Stomach smooth muscle (tissue), 2 donors: ENCODE results near the gene CABLES1.

Experiments used
- H3K27ac ChIP-seq: one replicate; pipeline ENCODE4 v1.7.0; 2013; ENCODE audit warnings: mild to moderate bottlenecking, low read length, inconsistent platforms
- H3K27me3 ChIP-seq, 2 donors: one replicate each; pipeline ENCODE4 v1.7.0; 2013; ENCODE audit warnings: low read length in 2 of 2; ENCODE audit not compliant: insufficient read depth in 2 of 2, control insufficient read depth in 1 of 2
- H3K36me3 ChIP-seq, 2 donors: one replicate each; pipeline ENCODE4 v1.7.0; 2013; ENCODE audit warnings: low read length in 2 of 2; ENCODE audit not compliant: control insufficient read depth in 2 of 2, insufficient read depth in 2 of 2
- H3K4me1 ChIP-seq: one replicate; pipeline ENCODE4 v1.7.0; 2013; ENCODE audit warnings: low read length; ENCODE audit not compliant: control insufficient read depth, insufficient read depth
- H3K4me3 ChIP-seq, 2 donors: one replicate each; pipeline ENCODE4 v1.7.0; 2013; ENCODE audit warnings: low read length in 2 of 2
- H3K9ac ChIP-seq, 2 donors: one replicate each; pipeline ENCODE4 v1.7.0; 2013; ENCODE audit warnings: low read length in 2 of 2, mild to moderate bottlenecking in 1 of 2
- H3K9me3 ChIP-seq, 2 donors: one replicate each; pipeline ENCODE4 v1.7.0; 2013; ENCODE audit warnings: low read length in 2 of 2; ENCODE audit not compliant: control insufficient read depth in 2 of 2
- donor health status: healthy.
- donor health status: Pancreatic carcinoma.

CABLES1 gene

DNA sequence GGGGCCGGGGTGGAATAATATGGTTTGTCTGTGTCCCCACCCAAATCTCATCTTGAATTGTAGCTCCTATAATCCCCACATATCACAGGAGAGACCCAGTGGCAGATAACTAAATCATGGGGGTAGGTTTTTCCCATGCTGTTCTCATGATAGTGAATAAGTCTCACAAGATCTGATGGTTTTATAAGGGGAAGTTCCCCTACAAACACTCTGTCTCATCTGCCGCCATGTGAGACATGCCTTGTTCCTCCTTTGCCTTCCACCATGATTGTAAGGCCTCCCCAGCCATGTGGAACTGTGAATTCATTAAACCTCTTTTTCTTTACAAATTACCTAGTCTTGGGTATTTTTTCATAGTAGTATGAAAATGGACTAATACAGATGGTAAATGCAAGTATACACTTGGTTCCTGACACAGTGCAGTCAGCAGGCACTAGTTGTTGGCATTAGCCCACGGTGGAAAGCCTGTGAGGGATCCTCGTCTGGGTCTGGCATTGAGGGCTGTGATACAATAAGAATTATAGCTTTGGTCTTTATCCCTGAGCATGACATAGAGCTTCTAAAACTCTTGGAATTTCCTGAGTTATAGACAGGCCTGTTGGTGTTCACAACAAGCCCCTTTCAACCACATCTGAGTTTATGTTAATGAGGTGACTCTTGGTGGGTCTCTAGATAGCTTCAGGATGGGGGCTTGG, 135.8 kb downstream of the CABLES1 start:
- no peaks in the 10 kb centered on the region for H3K27me3 ChIP-seq
- peaks cover 0 to 6% of the 10 kb centered on the region in 2 donors for H3K9me3 ChIP-seq
- no peak overlapping the region for H3K9ac ChIP-seq
- H3K27ac ChIP-seq = no peak overlapping the region
- H3K4me3 ChIP-seq = no peak overlapping the region
- H3K36me3 ChIP-seq = no peaks in the 10 kb centered on the region
- H3K4me1 ChIP-seq = no peaks in the 10 kb centered on the region

DNA sequence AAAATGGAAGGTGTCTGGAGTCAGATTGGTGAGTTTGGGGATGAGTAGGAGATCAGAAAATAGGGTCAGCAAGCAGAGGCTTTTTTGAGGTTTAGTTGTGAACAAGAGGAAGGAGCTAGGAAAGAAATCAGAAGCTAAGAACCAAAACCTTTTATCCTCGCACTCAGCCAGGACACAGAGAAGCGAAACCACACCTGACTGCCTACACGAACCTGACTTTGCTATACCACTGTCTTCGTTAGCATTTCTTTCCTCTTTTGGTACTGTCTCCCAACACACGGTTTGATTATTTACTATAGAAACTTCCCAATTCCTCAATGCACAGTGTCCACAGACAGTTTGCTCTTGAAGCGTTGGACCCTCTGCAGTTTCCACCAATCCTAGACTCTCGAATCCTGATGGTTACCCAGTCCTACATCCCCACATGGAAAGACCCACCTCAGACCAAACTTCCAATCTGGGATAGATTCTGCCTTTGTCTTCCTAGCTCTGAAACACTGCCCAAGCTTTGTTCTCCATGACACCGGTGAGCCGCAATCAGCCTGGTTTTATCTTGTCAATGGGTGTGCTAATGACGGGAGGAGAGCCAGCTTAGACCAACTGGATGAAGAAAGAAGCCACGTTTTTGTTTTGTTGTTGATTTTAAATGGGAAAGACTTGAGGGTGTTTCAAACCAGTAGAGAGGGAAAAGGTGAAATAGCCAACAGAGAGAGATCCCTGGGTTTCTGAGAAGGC, 137.4 kb downstream of the CABLES1 start:
- no peak overlapping the region for H3K27ac ChIP-seq
- H3K9ac ChIP-seq = no peak overlapping the region
- no peaks in the 10 kb centered on the region for H3K36me3 ChIP-seq
- no peak overlapping the region for H3K4me3 ChIP-seq
- H3K4me1 ChIP-seq = no peaks in the 10 kb centered on the region
- H3K27me3 ChIP-seq = no peaks in the 10 kb centered on the region
- peaks cover 5 to 7% of the 10 kb centered on the region in 2 donors for H3K9me3 ChIP-seq

DNA sequence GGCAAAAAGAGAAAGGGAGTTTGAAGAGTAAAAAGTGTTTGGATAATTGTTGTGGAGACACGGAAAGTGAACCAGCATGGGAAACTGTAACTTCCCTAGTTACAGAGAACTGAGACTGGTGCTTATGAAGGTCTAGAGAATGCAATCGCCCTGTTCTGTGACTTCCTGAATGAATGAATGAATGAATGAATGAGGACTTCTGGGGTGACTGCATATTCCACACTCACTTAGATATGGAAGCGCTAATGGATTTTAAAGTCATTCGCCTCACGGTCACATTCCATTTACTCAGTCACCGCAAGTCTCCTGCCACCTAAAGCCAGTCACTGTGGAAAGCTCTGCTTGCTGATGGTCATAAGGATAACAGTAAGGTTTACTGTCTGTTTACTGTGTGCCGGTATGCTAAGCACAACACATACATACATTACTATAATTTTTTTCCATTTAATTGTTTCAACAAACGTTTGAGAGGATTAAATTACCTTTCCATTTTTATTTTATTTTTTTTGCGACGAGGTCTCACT, 138.2 kb downstream of the CABLES1 start:
- H3K27ac ChIP-seq = no peak overlapping the region
- no peak overlapping the region for H3K9ac ChIP-seq
- H3K4me3 ChIP-seq = no peak overlapping the region
- H3K4me1 ChIP-seq = no peaks in the 10 kb centered on the region
- no peaks in the 10 kb centered on the region for H3K27me3 ChIP-seq
- H3K36me3 ChIP-seq = no peaks in the 10 kb centered on the region
- peaks cover 9 to 14% of the 10 kb centered on the region in 2 donors for H3K9me3 ChIP-seq

DNA sequence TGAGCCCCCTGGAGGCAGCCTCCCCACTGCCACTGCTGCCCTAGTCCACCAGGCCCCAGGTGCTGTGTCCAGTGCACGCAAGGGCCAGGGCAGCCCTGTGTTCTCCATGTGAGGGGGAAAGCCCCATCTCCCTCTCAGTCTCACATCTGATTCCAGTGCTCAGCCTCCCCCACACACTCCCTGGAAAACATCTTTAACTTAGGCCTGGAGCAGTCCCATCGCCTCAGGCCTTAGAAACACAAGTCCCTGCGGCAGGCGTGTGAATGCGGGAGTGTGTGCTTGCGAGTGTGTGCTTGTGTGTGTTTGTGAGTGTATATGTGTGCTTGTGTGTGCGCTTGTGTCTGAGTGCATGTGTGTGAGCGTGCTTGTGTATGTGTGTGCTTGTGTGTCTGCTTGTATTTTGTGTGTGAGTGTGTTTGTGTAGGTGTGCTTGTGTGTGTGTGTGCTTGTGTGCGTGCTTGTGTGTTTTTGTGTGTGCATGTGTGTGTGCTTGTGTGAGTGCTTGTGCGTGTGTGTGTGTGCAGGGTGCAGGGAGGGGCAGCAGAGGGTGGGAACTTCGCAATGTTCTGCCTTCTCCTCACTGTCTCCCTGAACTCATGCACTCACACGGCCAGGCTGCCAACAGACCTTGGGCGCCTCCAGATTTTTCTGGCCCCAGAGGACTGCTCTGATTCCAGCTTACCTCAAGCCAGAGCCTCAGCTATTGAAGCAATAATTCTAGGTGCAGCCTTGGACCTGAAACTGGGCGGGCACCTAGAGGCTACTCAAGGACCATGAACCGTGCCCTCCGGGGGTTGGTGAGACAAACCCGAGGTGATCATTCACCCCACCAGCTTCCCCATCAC, 139.6 kb downstream of the CABLES1 start:
- H3K36me3 ChIP-seq = no peaks in the 10 kb centered on the region
- no peaks in the 10 kb centered on the region for H3K4me1 ChIP-seq
- peaks cover 9 to 13% of the 10 kb centered on the region in 2 donors for H3K9me3 ChIP-seq
- no peak overlapping the region for H3K4me3 ChIP-seq
- H3K27me3 ChIP-seq = no peaks in the 10 kb centered on the region
- H3K9ac ChIP-seq = no peak overlapping the region
- H3K27ac ChIP-seq = no peak overlapping the region

DNA sequence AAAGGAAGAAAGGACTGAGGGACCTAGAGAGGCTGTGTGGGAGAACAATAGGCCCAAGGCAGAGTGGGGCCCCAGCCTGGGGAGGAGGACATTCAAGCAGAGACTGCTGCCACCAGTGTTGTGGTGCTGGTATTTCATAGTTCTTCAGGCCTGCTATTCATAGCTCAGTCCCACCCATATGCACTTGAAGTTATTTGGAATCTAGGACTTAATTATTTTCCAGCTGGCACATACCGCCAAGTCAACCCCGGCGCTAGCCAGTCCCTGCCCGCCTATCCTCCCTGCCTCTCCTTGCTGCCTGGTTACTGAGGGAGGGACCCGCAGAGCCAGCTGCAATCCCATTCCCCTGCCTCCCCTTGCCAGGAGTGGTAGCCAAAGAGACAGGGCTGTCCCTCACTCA, 141.2 kb downstream of the CABLES1 start:
- Histone ChIP-seq H3K4me3 (no peak overlapping the region), H3K36me3 (no peaks in the 10 kb centered on the region), H3K27me3 (no peaks in the 10 kb centered on the region), H3K27ac (no peak overlapping the region), H3K9ac (no peak overlapping the region), H3K9me3 (peaks cover 7 to 9% of the 10 kb centered on the region in 2 donors), H3K4me1 (no peaks in the 10 kb centered on the region)

DNA sequence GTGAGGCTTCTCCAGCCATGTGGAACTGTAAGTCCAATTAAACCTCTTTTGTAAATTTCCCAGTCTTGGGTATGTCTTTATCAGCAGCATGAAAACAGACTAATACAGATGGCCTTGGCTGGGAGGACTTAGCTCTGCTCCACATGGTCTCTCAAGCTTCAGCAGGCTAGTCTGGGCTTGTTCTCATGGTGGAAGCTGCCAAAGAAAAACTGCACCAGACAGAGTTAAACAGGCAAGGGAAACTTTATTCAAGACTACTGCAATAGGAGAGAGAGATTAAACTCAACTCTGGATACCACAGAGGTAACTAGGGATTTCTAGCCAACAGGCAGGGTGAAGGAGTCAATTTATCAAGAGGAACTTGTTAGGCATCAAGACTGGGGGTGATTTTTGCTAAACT, 142.1 kb downstream of the CABLES1 start:
- Histone ChIP-seq H3K9ac (no peak overlapping the region), H3K4me1 (no peaks in the 10 kb centered on the region), H3K27me3 (no peaks in the 10 kb centered on the region), H3K9me3 (peaks cover 7 to 9% of the 10 kb centered on the region in 2 donors), H3K4me3 (no peak overlapping the region), H3K27ac (no peak overlapping the region), H3K36me3 (no peaks in the 10 kb centered on the region)

DNA sequence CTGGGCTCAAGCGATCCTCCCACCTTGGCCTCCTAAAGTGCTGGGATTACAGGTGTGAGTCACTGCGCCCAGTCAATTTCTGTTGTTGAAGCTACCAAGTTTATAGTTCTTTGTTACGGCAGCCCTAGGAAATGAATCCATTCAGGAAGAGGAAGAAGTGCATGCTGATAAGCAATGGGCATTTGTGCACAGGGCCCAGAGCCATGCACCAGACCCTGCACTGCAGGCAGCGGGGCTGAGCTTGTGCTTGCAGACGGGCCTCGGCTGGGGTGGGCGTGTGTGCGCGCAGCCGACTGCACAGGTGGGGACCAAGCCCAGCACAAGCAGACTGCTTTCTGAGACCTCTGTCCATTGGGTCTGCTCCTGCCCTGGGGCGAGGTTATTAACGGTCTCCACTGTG, 144.6 kb downstream of the CABLES1 start:
- H3K9me3 ChIP-seq = peaks cover 7 to 9% of the 10 kb centered on the region in 2 donors
- H3K4me1 ChIP-seq = no peaks in the 10 kb centered on the region
- H3K27ac ChIP-seq = no peak overlapping the region
- H3K4me3 ChIP-seq = no peak overlapping the region
- no peaks in the 10 kb centered on the region for H3K36me3 ChIP-seq
- H3K9ac ChIP-seq = no peak overlapping the region
- no peaks in the 10 kb centered on the region for H3K27me3 ChIP-seq

DNA sequence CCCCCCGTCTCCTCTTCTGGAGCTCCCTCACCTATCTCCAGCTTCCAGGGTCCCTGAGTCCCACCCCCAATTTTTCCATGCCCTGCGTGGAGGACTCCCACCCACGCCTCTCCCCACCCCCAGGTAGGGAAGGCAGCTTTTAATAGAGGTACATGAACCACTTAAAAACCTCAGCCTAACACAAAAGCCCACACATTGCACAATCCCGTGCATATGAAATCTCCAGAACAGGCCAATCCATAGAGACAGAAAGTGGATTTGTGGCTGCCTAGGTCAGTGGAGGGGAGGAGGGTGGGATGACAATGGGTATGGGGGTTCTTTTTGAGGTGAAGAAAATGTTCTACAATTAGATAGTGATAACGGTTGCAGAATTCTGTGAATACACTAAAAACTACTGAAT, 145.6 kb downstream of the CABLES1 start:
- no peaks in the 10 kb centered on the region for H3K36me3 ChIP-seq
- H3K27ac ChIP-seq = no peak overlapping the region
- H3K27me3 ChIP-seq = no peaks in the 10 kb centered on the region
- H3K4me3 ChIP-seq = no peak overlapping the region
- H3K9me3 ChIP-seq = peaks cover 7 to 9% of the 10 kb centered on the region in 2 donors
- H3K4me1 ChIP-seq = no peaks in the 10 kb centered on the region
- H3K9ac ChIP-seq = no peak overlapping the region

DNA sequence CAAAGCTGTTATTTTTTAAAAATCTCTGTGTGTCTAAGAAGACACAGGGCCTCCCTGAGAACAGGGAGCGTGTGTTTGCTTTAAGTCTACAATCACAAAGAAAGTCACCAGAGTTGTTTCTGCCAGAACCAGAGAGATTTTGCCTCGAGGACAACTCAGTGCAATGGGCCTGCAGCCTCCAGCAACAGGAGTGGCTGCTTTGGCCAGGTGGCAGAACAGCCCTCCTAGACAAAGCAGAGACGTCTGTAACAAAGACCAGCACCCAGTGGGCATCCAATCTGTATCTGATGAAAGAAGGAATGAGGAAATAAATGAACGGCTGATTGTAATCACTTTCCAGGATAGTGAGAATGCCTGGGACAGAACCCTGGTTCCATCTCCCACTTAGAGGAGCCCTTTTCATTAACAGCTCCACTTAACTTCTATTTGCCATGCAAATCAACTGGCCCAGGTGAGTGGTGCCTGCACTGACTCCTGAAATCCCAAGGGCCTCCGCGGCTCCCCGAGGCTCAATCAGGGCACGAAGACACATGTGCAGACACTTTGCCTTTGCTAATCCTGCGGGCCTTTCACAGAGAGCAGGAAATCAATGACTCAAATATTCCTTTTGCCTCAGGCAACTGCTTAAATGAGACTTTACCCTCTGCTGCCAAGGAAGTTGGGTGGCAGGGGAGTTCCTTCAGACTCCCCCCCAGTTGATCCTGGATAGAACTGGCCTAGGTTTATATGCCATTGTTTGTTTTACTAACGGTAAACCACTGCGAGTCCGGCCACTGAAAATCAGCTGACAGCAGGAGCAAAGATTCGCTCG, 146.5 kb downstream of the CABLES1 start:
- Histone ChIP-seq H3K36me3 (no peaks in the 10 kb centered on the region), H3K9ac (no peak overlapping the region), H3K27ac (no peak overlapping the region), H3K9me3 (peaks cover 7 to 9% of the 10 kb centered on the region in 2 donors), H3K27me3 (no peaks in the 10 kb centered on the region), H3K4me1 (no peaks in the 10 kb centered on the region), H3K4me3 (no peak overlapping the region)

DNA sequence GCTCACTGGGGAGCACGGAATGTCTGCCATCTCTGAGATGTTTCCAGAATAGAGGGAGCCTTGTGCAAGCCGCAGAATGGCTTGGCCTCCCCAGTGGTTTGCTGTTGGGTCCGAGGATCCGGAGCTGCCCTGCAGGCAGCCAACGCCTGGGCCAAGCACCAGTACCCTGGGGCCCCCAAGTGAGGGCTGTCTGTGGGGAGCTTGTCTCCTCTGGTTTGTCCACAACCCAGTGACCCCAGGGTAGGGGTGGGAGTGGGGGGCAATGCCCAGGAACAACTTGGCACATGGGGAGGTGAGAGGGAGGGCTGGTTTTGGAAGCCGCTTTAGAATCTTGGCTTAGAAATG, 147.1 kb downstream of the CABLES1 start:
- Histone ChIP-seq H3K9me3 (peaks cover 6 to 7% of the 10 kb centered on the region in 2 donors), H3K27me3 (no peaks in the 10 kb centered on the region), H3K9ac (no peak overlapping the region), H3K4me3 (no peak overlapping the region), H3K4me1 (no peaks in the 10 kb centered on the region), H3K27ac (no peak overlapping the region), H3K36me3 (no peaks in the 10 kb centered on the region)
